Measurements from ENCODE around the gene GLOD5. TPM values are rescaled to one million over a fixed set of nuclear protein-coding genes. Genes with fewer than 3 reads are reported as not detected.

Gene GLOD5
- total RNA-seq (ENCODE audit: unreplicated experiment), result not detected
- long read RNA-seq, result 0 reads

DNA sequence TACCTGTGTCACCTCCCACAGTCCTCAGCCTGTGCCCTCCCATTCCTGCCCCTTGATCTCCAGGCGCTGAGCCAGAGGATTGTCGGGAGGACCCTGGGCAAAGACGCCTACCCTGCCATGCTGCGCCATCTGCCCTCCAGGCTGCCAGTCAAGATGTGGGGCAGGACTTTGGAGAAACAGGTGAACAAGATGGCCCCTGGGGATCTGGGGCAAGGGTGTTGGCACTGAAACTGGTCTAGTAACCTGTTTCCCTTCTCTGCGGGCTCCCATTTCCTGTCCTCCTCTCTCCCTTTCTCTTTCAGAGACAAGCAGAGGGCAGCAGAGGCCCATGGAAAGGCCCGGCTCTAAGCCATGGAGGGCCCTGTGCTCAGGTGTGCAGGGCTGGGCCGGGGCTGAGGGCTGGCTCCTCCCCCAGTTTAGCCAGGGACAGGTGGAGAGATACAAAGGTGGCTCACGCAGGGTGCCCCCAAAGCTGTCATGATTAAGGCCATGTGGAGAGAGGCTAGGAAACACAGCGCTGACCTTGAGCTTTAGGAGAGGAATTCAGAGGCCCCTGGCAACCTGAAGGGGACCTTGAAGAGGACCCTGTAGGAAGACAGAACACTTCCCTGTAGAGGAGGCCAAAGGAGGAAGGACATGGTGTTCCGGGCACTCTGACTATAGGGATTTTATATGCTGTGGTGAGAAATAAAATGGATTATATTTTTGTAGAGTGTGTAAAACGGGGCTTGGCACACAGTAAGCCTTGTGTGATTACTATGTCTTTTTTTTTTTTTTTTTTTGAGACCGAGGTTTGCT is at the start of gene GLOD5:
Gene GLOD5 (plus strand): TSS at position 74 of the 798 bp plus-strand sequence. CDS start 44 bp downstream, at position 118.
- Mint-ChIP-seq H3K36me3 (ENCODE audit: unreplicated experiment) (no peaks in the 10 kb centered on the region), H3K27me3 (ENCODE audit: unreplicated experiment) (no peaks in the 10 kb centered on the region), H3K4me3 (ENCODE audit: unreplicated experiment) (no peak within 1 kb of the TSS), H3K4me1 (ENCODE audit: low read depth, unreplicated experiment) (no peaks in the 10 kb centered on the region), H3K27ac (ENCODE audit: unreplicated experiment) (no peak within 1 kb of the TSS), H3K9me3 (ENCODE audit: unreplicated experiment) (no peaks in the 10 kb centered on the region)
- no peak for TF ChIP-seq CTCF (IDR thresholded peaks at IDR 0.05; ENCODE audit: partially characterized antibody, unreplicated experiment)
- DNase-seq, result peak; percentile 16

- DNase-seq, result no peak
- Mint-ChIP-seq H3K4me3 (ENCODE audit: unreplicated experiment) (peak overlapping the region; percentile 32), H3K36me3 (ENCODE audit: unreplicated experiment) (no peaks in the 10 kb centered on the region), H3K9me3 (ENCODE audit: unreplicated experiment) (peaks cover 15% of the 10 kb centered on the region), H3K4me1 (ENCODE audit: low read depth, unreplicated experiment) (peaks cover 27% of the 10 kb centered on the region), H3K27me3 (ENCODE audit: unreplicated experiment) (peaks cover 24% of the 10 kb centered on the region), H3K27ac (ENCODE audit: unreplicated experiment) (no peak overlapping the region)
- TF ChIP-seq CTCF (IDR thresholded peaks at IDR 0.05; ENCODE audit: partially characterized antibody, unreplicated experiment), result no peak
These were observed 49.5 kb upstream of the GLOD5 start for GRCh38 chrX:48711929-48712505.

- DNase-seq, result no peak
- Mint-ChIP-seq H3K27me3 (ENCODE audit: unreplicated experiment) (peaks cover 26% of the 10 kb centered on the region), H3K4me1 (ENCODE audit: low read depth, unreplicated experiment) (peaks cover 27% of the 10 kb centered on the region), H3K36me3 (ENCODE audit: unreplicated experiment) (no peaks in the 10 kb centered on the region), H3K4me3 (ENCODE audit: unreplicated experiment) (peak overlapping the region; percentile 75), H3K27ac (ENCODE audit: unreplicated experiment) (peak overlapping the region; percentile 96), H3K9me3 (ENCODE audit: unreplicated experiment) (peaks cover 17% of the 10 kb centered on the region)
- TF ChIP-seq CTCF (IDR thresholded peaks at IDR 0.05; ENCODE audit: partially characterized antibody, unreplicated experiment), result no peak
These were observed 47.7 kb upstream of the GLOD5 start for GRCh38 chrX:48713847-48714246.

DNA sequence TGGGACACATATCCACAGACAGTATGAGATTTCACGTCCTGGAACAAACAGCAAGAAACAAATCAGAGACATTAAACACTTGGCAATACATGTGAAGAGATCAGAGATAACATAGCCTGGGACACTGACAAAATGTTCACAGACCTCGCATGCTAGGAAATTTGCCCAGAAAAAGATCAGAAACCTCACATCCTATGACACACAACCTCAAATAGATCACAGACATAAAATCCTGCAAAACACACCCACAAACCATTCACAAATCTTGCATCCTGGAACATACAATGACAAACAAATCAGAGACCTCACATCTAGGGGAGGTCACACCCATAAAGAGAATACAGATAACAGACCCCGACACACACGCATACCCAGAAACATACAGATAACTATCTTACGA is 47.0 kb upstream of the GLOD5 start:
- no peak for DNase-seq
- H3K27me3 Mint-ChIP-seq (ENCODE audit: unreplicated experiment), result peaks cover 26% of the 10 kb centered on the region
- peaks cover 17% of the 10 kb centered on the region for H3K9me3 Mint-ChIP-seq (ENCODE audit: unreplicated experiment)
- H3K27ac Mint-ChIP-seq (ENCODE audit: unreplicated experiment), result peak overlapping the region; percentile 96
- H3K4me1 Mint-ChIP-seq (ENCODE audit: low read depth, unreplicated experiment), result peaks cover 27% of the 10 kb centered on the region
- peak overlapping the region; percentile 75 for H3K4me3 Mint-ChIP-seq (ENCODE audit: unreplicated experiment)
- no peaks in the 10 kb centered on the region for H3K36me3 Mint-ChIP-seq (ENCODE audit: unreplicated experiment)
- no peak for TF ChIP-seq CTCF (IDR thresholded peaks at IDR 0.05; ENCODE audit: partially characterized antibody, unreplicated experiment)

DNA sequence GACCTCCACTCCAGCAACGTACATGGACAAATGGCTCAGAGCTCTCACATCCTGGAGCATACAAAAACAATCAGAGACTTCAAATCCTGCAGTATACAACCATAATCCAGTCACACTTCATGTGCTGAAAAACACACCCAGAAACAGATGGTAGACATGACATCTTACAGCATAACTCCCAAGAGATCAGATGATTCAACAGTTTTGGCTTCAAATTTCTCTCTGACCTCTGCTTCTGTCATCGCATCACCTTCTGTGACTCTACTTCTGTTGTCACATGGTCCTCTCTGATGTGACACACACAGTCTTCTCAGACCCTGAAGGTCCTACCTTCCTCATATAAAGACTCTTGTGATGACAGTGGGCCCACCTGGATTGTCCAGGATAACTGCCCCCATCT is 46.5 kb upstream of the GLOD5 start:
- Mint-ChIP-seq H3K4me1 (ENCODE audit: low read depth, unreplicated experiment) (peaks cover 27% of the 10 kb centered on the region), H3K9me3 (ENCODE audit: unreplicated experiment) (peaks cover 17% of the 10 kb centered on the region), H3K27ac (ENCODE audit: unreplicated experiment) (peak overlapping the region; percentile 96), H3K36me3 (ENCODE audit: unreplicated experiment) (no peaks in the 10 kb centered on the region), H3K4me3 (ENCODE audit: unreplicated experiment) (peak overlapping the region; percentile 75), H3K27me3 (ENCODE audit: unreplicated experiment) (peaks cover 26% of the 10 kb centered on the region)
- no peak for DNase-seq
- no peak for TF ChIP-seq CTCF (IDR thresholded peaks at IDR 0.05; ENCODE audit: partially characterized antibody, unreplicated experiment)
